ENCODE measurements around the gene PSMD4.
A peak's percentile ranks its signal among the peaks of the same experiment; 100 is the strongest.
"Not testable (repeated sequence)": the region's sequence is repeated elsewhere in the genome, so short reads cannot be mapped to it uniquely, and the experiment has no call there.

Gene PSMD4

GRCh38 chr1:151254217-151255213 lies at the start of gene PSMD4:
Gene PSMD4 (plus strand): TSS chr1:151254734. CDS start chr1:151254783, 49 bp downstream.
- TF ChIP-seq CTCF (IDR thresholded peaks at IDR 0.05; ENCODE audit: low read depth, low read length, missing control alignments) = no peak
- in situ Hi-C loops (cut with HindIII; ENCODE audit: low sequenced_read_pairs) = no loop called here
- peak; percentile 94 for DNase-seq (ENCODE audit: low read depth)
- peak within 1 kb of the TSS; percentile 90 for H3K4me3 ChIP-seq (ENCODE audit: low read depth, low read length)

GRCh38 chr1:151205381-151205965 lies 49.1 kb upstream of the PSMD4 start:
- H3K4me3 ChIP-seq (ENCODE audit: low read depth, low read length); DNase-seq (ENCODE audit: low read depth); in situ Hi-C loops (cut with HindIII; ENCODE audit: low sequenced_read_pairs): not testable (repeated sequence)

GRCh38 chr1:151210830-151211229 lies 43.7 kb upstream of the PSMD4 start:
- TF ChIP-seq CTCF (IDR thresholded peaks at IDR 0.05; ENCODE audit: low read depth, low read length, missing control alignments) = no peak
- H3K4me3 ChIP-seq (ENCODE audit: low read depth, low read length) = no peak overlapping the region
- in situ Hi-C loops (cut with HindIII; ENCODE audit: low sequenced_read_pairs) = no loop called here
- DNase-seq (ENCODE audit: low read depth) = no peak

GRCh38 chr1:151211972-151212705 lies 42.4 kb upstream of the PSMD4 start:
- TF ChIP-seq CTCF (IDR thresholded peaks at IDR 0.05; ENCODE audit: low read depth, low read length, missing control alignments) = no peak
- in situ Hi-C loops (cut with HindIII; ENCODE audit: low sequenced_read_pairs) = no loop called here
- no peak overlapping the region for H3K4me3 ChIP-seq (ENCODE audit: low read depth, low read length)
- no peak for DNase-seq (ENCODE audit: low read depth)

- no peak overlapping the region for H3K4me3 ChIP-seq (ENCODE audit: low read depth, low read length)
- in situ Hi-C loops (cut with HindIII; ENCODE audit: low sequenced_read_pairs) = no loop called here
- no peak for TF ChIP-seq CTCF (IDR thresholded peaks at IDR 0.05; ENCODE audit: low read depth, low read length, missing control alignments)
- DNase-seq (ENCODE audit: low read depth) = no peak
These were observed 41.0 kb upstream of the PSMD4 start for GRCh38 chr1:151213560-151213959.

GRCh38 chr1:151221616-151222015 lies 32.9 kb upstream of the PSMD4 start:
- in situ Hi-C loops (cut with HindIII; ENCODE audit: low sequenced_read_pairs) = no loop called here
- no peak for TF ChIP-seq CTCF (IDR thresholded peaks at IDR 0.05; ENCODE audit: low read depth, low read length, missing control alignments)

More at GRCh38 chr1:151221616-151222015, 32.9 kb upstream of the PSMD4 start:
- DNase-seq (ENCODE audit: low read depth) = no peak
- H3K4me3 ChIP-seq (ENCODE audit: low read depth, low read length) = no peak overlapping the region

Measured in astrocyte of the cerebellum (primary cell).